Endometrial microvascular endothelial cells (primary cell): ENCODE data around the gene CFAP107. TPM values are rescaled to one million over a fixed set of nuclear protein-coding genes. Genes with fewer than 3 reads are reported as not detected.
"Not testable (repeated sequence)": the region's sequence is repeated elsewhere in the genome, so short reads cannot be mapped to it uniquely, and the experiment has no call there.

ENCODE experiments used
- in situ Hi-C: cut with HindIII; loops from 2 replicates; pipeline ENCODE4 v1.10.0; 2017; ENCODE audit warnings: low sequenced_read_pairs, low pct_unique_long_range_greater_than_20kb; ENCODE audit errors: inconsistent ontology term
- total RNA-seq: library from RNA; depleted of rRNA; stranded (reverse); fragments of >200 nt; gene quantifications from one replicate; pipeline ENCODE4 v1.2.3, GENCODE V29; 2015; ENCODE audit errors: inconsistent ontology term

The CFAP107 gene
- not detected for total RNA-seq

GRCh38 chr1:12745992-12746323 lies at the start of gene CFAP107:
Gene CFAP107, plus strand, starts transcription at chr1:12746200. Its CDS starts 231 bp downstream, at chr1:12746431.
- in situ Hi-C loops: no loop called here

- in situ Hi-C loops: no loop called here
These were observed 49.3 kb upstream of the CFAP107 start for GRCh38 chr1:12696658-12697057.

- in situ Hi-C loops: no loop called here
These were observed 48.6 kb upstream of the CFAP107 start for GRCh38 chr1:12697397-12697796.

GRCh38 chr1:12703821-12704451 lies 42.1 kb upstream of the CFAP107 start:
- in situ Hi-C loops: no loop called here

- in situ Hi-C loops: no loop called here
These were observed 39.9 kb upstream of the CFAP107 start for GRCh38 chr1:12706061-12706460.

- in situ Hi-C loops: no loop called here
These were observed 37.5 kb upstream of the CFAP107 start for GRCh38 chr1:12708396-12709090.

GRCh38 chr1:12709091-12709491 lies 36.9 kb upstream of the CFAP107 start:
- in situ Hi-C loops: no loop called here

- in situ Hi-C loops: no loop called here
These were observed 36.3 kb upstream of the CFAP107 start for GRCh38 chr1:12709696-12710095.

- in situ Hi-C loops: no loop called here
These were observed 34.5 kb upstream of the CFAP107 start for GRCh38 chr1:12711536-12711935.

- in situ Hi-C loops: no loop called here
These were observed 33.9 kb upstream of the CFAP107 start for GRCh38 chr1:12712076-12712475.

GRCh38 chr1:12712929-12713328 lies 33.1 kb upstream of the CFAP107 start:
- in situ Hi-C loops: no loop called here

GRCh38 chr1:12713651-12714050 lies 32.3 kb upstream of the CFAP107 start:
- in situ Hi-C loops: not testable (repeated sequence)

GRCh38 chr1:12714710-12715475 lies 31.1 kb upstream of the CFAP107 start:
- in situ Hi-C loops: no loop called here

- in situ Hi-C loops: no loop called here
These were observed 30.0 kb upstream of the CFAP107 start, which contains the start of gene AADACL3 for GRCh38 chr1:12715896-12716437. Gene AADACL3, plus strand, starts transcription at chr1:12716110. Its CDS starts 67 bp downstream, at chr1:12716177.

- in situ Hi-C loops: no loop called here
These were observed 28.6 kb upstream of the CFAP107 start for GRCh38 chr1:12717301-12717838.

GRCh38 chr1:12722626-12723025 lies 23.4 kb upstream of the CFAP107 start:
- in situ Hi-C loops: no loop called here

- in situ Hi-C loops: no loop called here
These were observed 17.6 kb upstream of the CFAP107 start for GRCh38 chr1:12728391-12728790.

GRCh38 chr1:12730156-12730555 lies 15.8 kb upstream of the CFAP107 start:
- in situ Hi-C loops: no loop called here

GRCh38 chr1:12731084-12731483 lies 14.9 kb upstream of the CFAP107 start:
- in situ Hi-C loops: not testable (repeated sequence)
